HCT116 (cell line): ENCODE data around the gene IL1RAPL2. TPM values are rescaled to one million over a fixed set of nuclear protein-coding genes. Genes with fewer than 3 reads are reported as not detected.

Experiments used
- ATAC-seq: fragments of 200-7000 bp; cut with Tn5 transposase; 2 replicates; pipeline ENCODE4 v1.9.1; 2020; ENCODE audit warnings: mild to moderate bottlenecking, moderate library complexity
- BruUV-seq: library from RNA; stranded (reverse); fragments of 400-500 nt; replicated peaks from 2 replicates; lab custom pipeline; 2021; lab: Mats Ljungman, UMichigan
- CTCF ChIA-PET: fragments of 300-600 bp; sonication (Branson Sonifier 250); formaldehyde crosslinking; loops from one replicate; lab custom pipeline; 2021; ENCODE audit warnings: antibody characterized with exemption; lab: Charles Lee
- POLR2A ChIA-PET: fragments of 300-600, 350-600 bp; sonication (Branson Sonifier 250); formaldehyde crosslinking; loops from one replicate; lab custom pipeline; 2021; ENCODE audit warnings: antibody characterized with exemption; lab: Charles Lee
- RAD21 ChIA-PET, 2 experiments: fragments of 300-600 bp; sonication (Branson Sonifier 250); formaldehyde crosslinking; loops; one replicate each; lab custom pipeline; 2023; ENCODE audit warnings: low total read pairs in 2 of 2; ENCODE audit not compliant: uncharacterized antibody in 2 of 2, unreplicated experiment in 2 of 2, low non-redundant PET in 1 of 2; lab: Charles Lee
- DNase-seq: peaks from one replicate; pipeline ENCODE4 v3.0.0-alpha.2; 2010; ENCODE audit warnings: low read depth, low spot score
- H2AFZ ChIP-seq: fragments of 200-600 bp; shearing (Covaris generic), sonication (generic); 2 replicates; pipeline ENCODE4 v1.6.1; 2017; ENCODE audit warnings: low read depth, mixed run types, mixed read lengths, antibody characterized with exemption, low read length; ENCODE audit not compliant: poor library complexity, severe bottlenecking
- H3K27ac ChIP-seq: 2 replicates; pipeline ENCODE4 v1.5.1; 2012; ENCODE audit warnings: low read depth, low read length
- H3K27me3 ChIP-seq: fragments of 200-600 bp; sonication (generic); 2 replicates; pipeline ENCODE4 v1.6.1; 2016; ENCODE audit warnings: mixed run types, low read length, mixed read lengths; ENCODE audit not compliant: insufficient read depth
- H3K36me3 ChIP-seq, 2 experiments: fragments of 200-500 bp in 1 of 2; fragments of 200-600 bp in 1 of 2; sonication (Bioruptor generic) in 1 of 2; sonication (generic) in 1 of 2; 2 replicates each; pipeline versions ENCODE4 v1.5.1 to v1.6.1; 2014 to 2016; ENCODE audit warnings: low read length in 2 of 2, inconsistent platforms in 1 of 2, mixed read lengths in 1 of 2, mixed run types in 1 of 2; ENCODE audit not compliant: insufficient read depth in 2 of 2, control insufficient read depth in 1 of 2
- H3K4me1 ChIP-seq, 2 experiments: fragments of 200-600 bp in 1 of 2; sonication (generic) in 1 of 2; 2 replicates each; pipeline versions ENCODE4 v1.5.1 to v1.6.1; 2012 to 2017; ENCODE audit warnings: low read length in 2 of 2, inconsistent platforms in 1 of 2, mild to moderate bottlenecking in 1 of 2, mixed read lengths in 1 of 2, mixed run types in 1 of 2, moderate library complexity in 1 of 2; ENCODE audit not compliant: insufficient read depth in 2 of 2, control insufficient read depth in 1 of 2
- H3K4me2 ChIP-seq: fragments of 200-600 bp; sonication (generic); 2 replicates; pipeline ENCODE4 v1.6.1; 2017; ENCODE audit warnings: mixed run types, low read length, mixed read lengths
- H3K4me3 ChIP-seq, 2 experiments: fragments of 200-600 bp in 1 of 2; sonication (generic) in 1 of 2; replicated peaks in 1 of 2; 2 replicates each; pipeline ENCODE4 v1.5.1; 2011 to 2016; ENCODE audit warnings: low read length in 2 of 2, control low read depth in 1 of 2, low read depth in 1 of 2, mild to moderate bottlenecking in 1 of 2, mixed read lengths in 1 of 2, mixed run types in 1 of 2
- H3K79me2 ChIP-seq: fragments of 200-600 bp; sonication (generic); 2 replicates; pipeline ENCODE4 v1.6.1; 2017; ENCODE audit warnings: mild to moderate bottlenecking, mixed run types, low read length, moderate library complexity, mixed read lengths; ENCODE audit not compliant: insufficient read depth
- H3K9ac ChIP-seq: fragments of 200-600 bp; sonication (generic); 2 replicates; pipeline ENCODE4 v1.6.1; 2016; ENCODE audit warnings: low read length, mixed read lengths
- H3K9me2 ChIP-seq: fragments of 200-600 bp; sonication (generic), shearing (Covaris generic); 2 replicates; pipeline ENCODE4 v1.6.1; 2017; ENCODE audit warnings: mixed run types, mild to moderate bottlenecking, moderate library complexity; ENCODE audit not compliant: insufficient read depth
- H3K9me3 ChIP-seq, 2 experiments: fragments of 200-500 bp in 1 of 2; fragments of 200-600 bp in 1 of 2; sonication (Bioruptor generic) in 1 of 2; sonication (generic) in 1 of 2; 2 replicates each; pipeline ENCODE4 v1.6.1; 2014 to 2017; ENCODE audit warnings: low read length in 2 of 2, mixed read lengths in 2 of 2, inconsistent platforms in 1 of 2, low read depth in 1 of 2, mild to moderate bottlenecking in 1 of 2, mixed run types in 1 of 2, moderate library complexity in 1 of 2; ENCODE audit not compliant: control insufficient read depth in 1 of 2, insufficient read depth in 1 of 2
- H4K20me1 ChIP-seq: fragments of 200-600 bp; sonication (generic), shearing (Covaris generic); 2 replicates; pipeline ENCODE4 v1.6.1; 2017; ENCODE audit warnings: mixed run types, mild to moderate bottlenecking, moderate library complexity; ENCODE audit not compliant: insufficient read depth
- CEBPB ChIP-seq: IDR thresholded peaks from 2 replicates; pipeline ENCODE4 v1.6.1; 2012; ENCODE audit warnings: low read depth
- CTCF ChIP-seq, 3 experiments: fragments of 200-600 bp in 1 of 3; sonication (generic) in 1 of 3; IDR thresholded peaks in 2 of 3; conservative IDR thresholded peaks in 1 of 3; 2 replicates each; pipeline ENCODE4 v1.5.1; 2012 to 2017; ENCODE audit warnings: low read depth in 2 of 3, low read length in 2 of 3, antibody characterized with exemption in 1 of 3, borderline replicate concordance in 1 of 3, control low read depth in 1 of 3, mild to moderate bottlenecking in 1 of 3, mixed read lengths in 1 of 3, mixed run types in 1 of 3, moderate library complexity in 1 of 3; ENCODE audit not compliant: insufficient read depth in 1 of 3
- EZH2 ChIP-seq: fragments of 200-600 bp; sonication (generic); IDR thresholded peaks from 2 replicates; pipeline ENCODE4 v1.6.1; 2017; ENCODE audit warnings: antibody characterized with exemption, mixed run types
- FOSL1 ChIP-seq: IDR thresholded peaks from 2 replicates; pipeline ENCODE4 v1.6.1; 2012; ENCODE audit warnings: low read depth
- JUND ChIP-seq: IDR thresholded peaks from 2 replicates; pipeline ENCODE4 v1.6.1; 2012
- REST ChIP-seq: IDR thresholded peaks from 2 replicates; pipeline ENCODE4 v1.6.1; 2012; ENCODE audit warnings: low read depth
- SRF ChIP-seq: IDR thresholded peaks from 2 replicates; pipeline ENCODE4 v1.6.1; 2012; ENCODE audit warnings: low read depth
- ZFX ChIP-seq: fragments of 450-650 bp; IDR thresholded peaks from 2 replicates; pipeline ENCODE4 v1.6.1; 2017
- intact Hi-C: fragments of 100-400 bp; cut with micrococcal nuclease; formaldehyde crosslinking; loops from 2 replicates; pipeline ENCODE4 v1.10.0; 2022
- total RNA-seq: library from RNA; stranded (reverse); gene quantifications from one replicate; pipeline ENCODE4 v1.2.1, GENCODE V29; 2021; ENCODE audit not compliant: unreplicated experiment

IL1RAPL2 gene
- total RNA-seq, 1 experiment from 2014 or later: not detected

GRCh38 chrX:105533951-105534350 lies 968.0 kb downstream of the IL1RAPL2 start:
- no peak overlapping the region for H3K27ac ChIP-seq
- H3K9me2 ChIP-seq: no peaks in the 10 kb centered on the region
- H2AFZ ChIP-seq: no peak overlapping the region
- TF ChIP-seq ZFX: no peak
- TF ChIP-seq EZH2: no peak
- TF ChIP-seq FOSL1: no peak
- TF ChIP-seq SRF: no peak
- TF ChIP-seq JUND: no peak
- TF ChIP-seq REST: no peak
- no peak for TF ChIP-seq CEBPB
- no peak for TF ChIP-seq CTCF (IDR thresholded peaks at IDR 0.05 in 2 of 3, conservative IDR thresholded peaks at IDR 0.05 in 1 of 3; ENCODE audit: borderline replicate concordance in 1 of 3, insufficient read depth in 1 of 3, low read depth in 2 of 3, low read length in 2 of 3)
- TF ChIP-seq, all 23 proteins: peak for 0
- Histone ChIP-seq H3K4me3 (no peak overlapping the region), H3K36me3 (no peaks in the 10 kb centered on the region), H3K4me2 (no peak overlapping the region), H3K79me2 (no peaks in the 10 kb centered on the region), H3K4me1 (no peaks in the 10 kb centered on the region), H3K9ac (no peak overlapping the region), H3K9me3 (no peaks in the 10 kb centered on the region), H3K27me3 (no peaks in the 10 kb centered on the region), H4K20me1 (no peaks in the 10 kb centered on the region)
- RAD21 ChIA-PET: no interaction called here
- BruUV-seq: no TSS peak
- ATAC-seq: no peak
- POLR2A ChIA-PET: no interaction called here
- no peak for DNase-seq
- intact Hi-C loops: no loop called here
- CTCF ChIA-PET: no interaction called here
